NCI-H1092 (cell line): ENCODE data around the gene ATP8A2.

Source experiments
- DNase-seq: peaks from one replicate; lab custom pipeline; 2025; lab: John Stamatoyannopoulos, UW

The ATP8A2 gene

DNA sequence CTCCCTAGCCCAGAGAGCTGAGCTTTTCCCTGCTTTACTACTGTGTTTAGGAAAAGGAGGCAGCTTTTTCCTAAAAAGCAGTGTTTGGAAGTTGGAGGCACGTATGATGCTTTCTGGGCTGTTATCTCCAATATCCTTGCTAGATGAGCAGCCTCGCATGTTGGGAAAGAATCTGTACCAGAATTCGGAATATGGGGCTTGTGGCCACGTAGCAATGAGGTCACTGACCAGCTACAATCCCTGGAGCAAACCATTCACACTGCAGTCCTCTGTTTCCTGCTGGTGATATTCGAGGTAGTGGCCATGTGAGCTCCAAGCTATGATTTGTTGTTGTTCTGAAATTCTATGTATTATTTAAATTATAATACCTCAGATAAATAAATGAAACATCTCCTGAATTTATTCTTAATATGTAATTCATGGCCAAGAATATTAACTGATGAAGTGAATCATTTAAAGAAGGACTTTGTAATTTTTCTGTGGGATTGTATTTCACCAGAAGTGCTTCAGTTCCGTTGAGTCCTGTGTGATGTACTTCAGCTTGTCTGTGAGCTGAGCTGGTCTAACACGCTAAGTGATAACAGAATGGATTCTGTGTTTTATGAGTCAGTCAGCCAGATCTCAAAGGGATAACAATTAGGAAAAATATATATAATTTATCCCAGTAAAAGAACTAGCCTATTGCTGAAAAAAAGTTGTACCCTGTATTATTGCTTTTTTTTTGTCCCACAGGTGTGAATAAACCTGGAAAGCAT, 360.5 kb downstream of the ATP8A2 start:
- no peak for DNase-seq

DNA sequence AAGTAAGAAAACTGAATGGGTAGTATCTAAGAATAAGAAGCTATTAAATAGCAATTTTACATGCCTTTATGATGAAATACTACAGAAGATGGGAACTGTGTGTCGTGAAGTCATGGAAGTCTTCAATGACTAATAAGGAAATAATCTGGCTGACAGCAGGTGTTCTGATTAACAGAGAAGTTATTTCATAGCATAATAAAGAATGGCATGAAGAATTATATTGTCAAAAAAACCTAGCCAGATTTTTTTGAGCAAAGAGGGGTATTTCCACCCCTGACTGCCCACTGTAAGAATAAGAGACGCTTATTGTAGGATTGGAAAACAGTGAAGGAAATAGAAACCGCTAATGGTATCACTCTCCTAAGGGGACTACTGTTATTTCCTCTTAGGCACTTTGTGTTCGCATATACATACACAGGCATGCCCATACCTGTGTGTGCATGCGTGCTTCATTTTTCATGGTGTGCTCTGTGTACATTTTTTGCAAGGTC, 361.3 kb downstream of the ATP8A2 start:
- DNase-seq, result no peak

DNA sequence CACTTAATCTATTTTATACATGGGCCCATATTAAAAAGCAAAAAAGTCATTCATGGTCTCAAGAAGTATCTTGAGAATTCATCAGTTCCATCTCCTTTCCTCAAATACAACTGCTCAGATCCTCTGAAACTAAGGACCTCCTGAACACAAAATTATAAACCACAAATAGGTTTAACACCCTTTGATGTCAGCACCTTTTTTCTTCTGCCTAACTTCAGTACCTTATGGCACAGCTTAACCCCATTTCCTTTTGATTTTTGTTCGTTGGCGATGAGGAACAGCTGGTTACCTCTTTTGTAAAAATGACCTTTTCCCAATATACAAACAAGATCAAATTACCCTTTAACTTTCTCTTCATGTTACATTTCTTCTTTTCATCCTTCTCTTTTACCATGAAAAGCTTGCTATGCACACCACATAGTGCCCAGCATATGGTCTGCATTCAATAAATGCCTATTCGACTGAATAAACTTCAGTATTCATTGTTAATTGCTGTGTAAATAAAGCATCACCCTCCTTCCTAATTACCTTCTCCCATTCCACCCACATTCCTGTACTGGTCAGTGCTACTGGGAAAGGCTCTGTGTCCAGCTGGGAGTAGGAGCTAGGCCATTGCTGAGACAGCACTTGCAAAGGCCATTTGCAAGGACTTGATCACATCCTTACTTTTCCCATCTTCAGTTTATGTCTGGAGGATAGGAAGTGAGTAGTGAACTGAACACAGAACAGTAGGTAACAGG, 362.1 kb downstream of the ATP8A2 start:
- DNase-seq, result no peak

DNA sequence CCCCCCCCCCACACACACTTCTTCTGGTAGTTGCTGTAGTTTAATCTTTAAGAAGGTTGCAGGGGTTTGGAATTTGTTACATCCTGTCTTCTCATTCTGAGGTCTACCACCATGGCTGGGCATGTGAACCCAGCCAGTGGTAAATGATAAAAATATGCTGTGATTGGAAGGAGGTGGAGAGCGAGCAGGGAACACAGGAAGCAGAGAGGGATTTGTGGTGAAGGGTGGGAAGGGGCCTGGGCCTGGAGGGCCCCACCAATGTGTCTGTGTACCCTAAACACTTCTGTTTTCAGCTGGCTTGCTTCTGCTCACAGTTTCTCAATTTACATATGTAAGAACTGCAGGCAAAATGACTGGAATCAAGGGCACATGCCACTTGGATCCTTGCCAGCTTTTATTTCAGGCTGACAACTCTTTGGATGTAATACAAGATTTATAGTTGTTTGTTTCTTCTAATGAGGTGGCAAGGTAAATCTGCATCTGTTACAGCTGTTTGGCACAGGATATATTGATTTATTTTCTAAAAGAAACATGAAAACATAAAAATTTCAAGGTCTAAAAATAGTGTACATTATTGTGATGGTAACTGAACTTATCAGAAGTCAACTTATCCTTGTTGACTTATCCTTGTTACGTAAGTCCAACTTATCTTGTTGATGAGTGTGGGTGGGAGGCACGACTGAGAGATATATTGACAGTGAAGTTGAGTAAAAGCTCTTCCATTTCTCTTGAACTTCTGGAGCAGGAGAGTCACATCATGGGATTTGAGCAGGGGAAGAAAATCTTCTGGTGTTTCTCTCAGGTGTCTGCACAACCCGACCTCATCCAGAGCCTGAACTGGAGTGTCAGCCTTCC, 366.8 kb downstream of the ATP8A2 start:
- peak; percentile 38 for DNase-seq

DNA sequence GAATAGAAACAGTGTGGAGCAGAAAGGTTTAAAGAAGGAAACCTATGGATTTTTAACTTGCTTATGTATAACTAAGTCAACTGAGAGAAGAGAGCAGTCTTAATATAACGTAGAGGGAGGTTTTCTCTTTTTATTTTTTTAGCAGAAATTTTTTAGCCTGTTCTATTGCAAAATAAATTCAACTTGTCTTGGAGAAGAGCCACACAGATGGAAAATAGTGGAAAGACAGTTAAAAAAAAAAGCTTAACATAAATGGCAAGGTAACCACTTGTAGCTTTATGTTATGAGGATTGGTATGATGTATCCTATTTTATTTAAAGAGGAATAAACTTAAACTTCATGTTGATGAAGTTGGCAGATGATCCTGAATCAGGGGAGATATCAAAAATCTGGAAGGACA, 367.6 kb downstream of the ATP8A2 start:
- DNase-seq, result no peak

DNA sequence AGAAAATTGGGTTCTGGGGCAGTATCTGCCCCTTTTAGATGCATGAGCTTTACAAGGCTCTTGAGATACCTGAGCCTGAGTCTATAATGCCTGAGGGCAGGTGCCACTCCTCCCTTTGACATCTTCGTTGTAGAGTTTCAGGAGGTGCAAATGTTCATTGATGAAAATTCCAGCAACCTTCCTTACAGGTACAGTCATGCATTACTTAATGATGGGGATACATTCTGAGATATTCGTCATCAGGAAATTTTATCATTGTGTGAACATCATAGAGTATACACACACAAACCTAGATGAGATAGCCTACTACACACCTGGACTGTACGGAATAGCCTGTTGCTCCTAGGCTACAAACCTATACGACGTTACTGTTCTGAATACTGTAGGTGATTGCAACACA, 370.0 kb downstream of the ATP8A2 start:
- no peak for DNase-seq

DNA sequence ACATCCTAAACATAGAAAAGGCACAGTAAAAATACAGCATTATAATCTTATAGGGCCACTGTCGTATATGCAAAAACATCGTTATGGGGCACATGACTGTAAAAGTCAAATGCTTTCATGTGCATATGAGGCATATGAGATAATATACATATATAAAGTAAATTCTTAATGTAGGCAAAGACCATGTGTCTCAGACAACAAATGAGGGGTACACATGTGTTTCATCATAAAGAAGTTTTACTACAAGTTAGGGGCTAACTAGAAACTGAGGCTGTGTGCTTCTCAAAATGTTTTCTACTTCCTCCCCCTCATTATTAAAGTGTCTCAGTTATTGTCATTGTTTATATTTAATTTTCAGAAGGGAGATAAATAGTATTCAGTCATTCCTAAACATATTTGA, 370.4 kb downstream of the ATP8A2 start:
- no peak for DNase-seq

DNA sequence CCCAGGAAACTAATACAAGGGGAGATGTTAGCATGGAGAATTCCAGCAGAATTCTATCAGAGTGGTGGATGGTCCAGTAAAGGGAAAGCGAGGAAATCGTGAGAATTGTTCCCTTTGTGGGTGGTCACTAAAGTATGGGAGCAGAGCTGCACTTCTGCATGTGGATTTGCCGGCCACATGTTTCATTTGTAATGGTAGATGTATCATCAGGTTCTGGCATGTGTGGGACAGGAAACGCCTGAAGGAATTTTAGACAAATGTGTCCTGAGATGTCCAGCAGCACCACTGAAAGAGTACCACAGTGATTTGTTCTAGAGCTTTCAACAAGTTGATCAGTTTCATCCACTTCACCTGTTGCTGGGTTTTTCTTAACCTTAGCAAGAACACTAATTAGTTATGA, 371.6 kb downstream of the ATP8A2 start:
- DNase-seq, result no peak

DNA sequence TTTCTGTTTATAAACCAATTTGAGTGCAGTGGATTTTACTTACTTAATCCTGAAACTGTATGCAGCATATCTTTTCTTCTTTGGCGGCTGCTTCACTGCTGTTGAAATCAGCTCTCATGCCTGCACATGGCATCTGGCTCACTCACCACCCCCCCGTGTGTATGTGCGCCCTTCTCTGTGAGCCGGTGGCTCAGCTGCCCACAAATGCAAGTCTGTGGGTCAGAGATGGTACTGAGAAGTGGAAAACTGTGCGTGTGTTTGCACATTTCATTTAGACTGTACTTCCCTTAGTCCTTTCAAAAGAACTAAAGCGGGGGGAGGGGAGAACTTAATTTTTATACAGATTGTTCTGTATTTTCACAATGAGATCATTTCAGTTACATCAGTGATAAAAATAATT, 372.4 kb downstream of the ATP8A2 start:
- DNase-seq, result no peak

DNA sequence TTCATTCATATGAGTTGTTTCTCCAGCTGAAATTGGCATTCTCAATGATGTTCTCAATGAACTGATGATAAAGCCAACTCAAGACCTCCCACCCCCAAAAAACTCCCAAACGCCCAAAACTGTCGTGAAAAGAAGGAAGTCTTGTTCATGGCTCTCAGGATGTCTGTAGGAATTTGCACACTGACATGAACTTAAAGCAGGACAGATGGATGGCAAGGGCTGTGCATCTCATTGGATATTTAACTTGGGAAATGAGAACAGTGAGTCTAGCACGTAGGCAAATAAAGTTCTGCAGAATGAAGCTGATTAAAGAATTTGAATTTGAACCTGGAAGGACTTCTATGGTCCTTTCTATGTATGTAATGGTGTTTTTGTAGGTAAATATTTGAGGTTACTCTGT, 374.4 kb downstream of the ATP8A2 start:
- DNase-seq, result no peak

DNA sequence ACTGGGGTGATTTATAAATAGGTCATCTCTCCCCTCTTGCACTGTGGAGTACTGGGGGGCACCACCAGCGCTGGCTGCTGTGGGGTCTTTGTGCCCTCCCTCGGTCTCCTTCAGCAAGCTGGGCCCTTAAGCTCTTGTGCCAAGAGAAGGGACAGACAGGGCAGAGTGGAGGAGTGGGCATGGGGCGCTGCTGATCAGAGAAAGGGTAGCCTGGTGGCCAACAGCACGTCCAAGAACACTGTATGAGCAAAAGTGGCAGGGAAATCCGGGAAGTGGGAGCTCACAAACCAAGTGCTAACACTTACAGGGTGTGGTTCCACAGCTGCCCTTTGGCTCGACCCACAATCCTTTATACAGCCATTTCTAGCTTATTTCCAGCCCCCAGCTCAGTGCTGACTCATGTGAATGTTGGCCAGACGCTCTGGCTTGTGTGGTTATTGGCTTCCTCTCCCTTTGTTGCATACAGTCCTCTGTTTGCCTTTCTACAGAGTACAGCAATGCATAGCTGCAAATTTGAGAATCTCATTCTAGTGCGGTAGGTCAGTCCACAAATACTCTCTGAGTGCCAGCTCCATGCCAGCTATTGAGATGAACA, 381.3 kb downstream of the ATP8A2 start:
- peak; percentile 19 for DNase-seq

DNA sequence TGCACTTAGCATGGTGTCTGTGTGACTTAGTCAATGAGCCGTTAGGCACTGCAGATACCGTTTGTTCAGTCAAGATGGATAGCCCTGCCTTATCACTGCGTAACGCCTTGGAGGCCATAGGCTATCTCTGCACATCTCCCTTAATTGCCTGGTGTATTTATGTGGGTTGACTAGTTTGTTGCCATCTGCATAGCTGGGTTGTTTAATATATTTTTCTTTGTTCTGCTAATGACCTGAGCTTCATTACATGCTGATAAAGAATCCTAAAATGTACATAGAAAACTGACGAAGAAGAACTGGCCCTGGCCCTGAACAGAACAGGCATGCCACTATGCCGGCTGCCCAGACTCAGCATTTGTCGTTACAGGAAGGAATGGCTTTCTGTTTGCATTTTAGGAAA, 382.2 kb downstream of the ATP8A2 start:
- DNase-seq, result no peak

DNA sequence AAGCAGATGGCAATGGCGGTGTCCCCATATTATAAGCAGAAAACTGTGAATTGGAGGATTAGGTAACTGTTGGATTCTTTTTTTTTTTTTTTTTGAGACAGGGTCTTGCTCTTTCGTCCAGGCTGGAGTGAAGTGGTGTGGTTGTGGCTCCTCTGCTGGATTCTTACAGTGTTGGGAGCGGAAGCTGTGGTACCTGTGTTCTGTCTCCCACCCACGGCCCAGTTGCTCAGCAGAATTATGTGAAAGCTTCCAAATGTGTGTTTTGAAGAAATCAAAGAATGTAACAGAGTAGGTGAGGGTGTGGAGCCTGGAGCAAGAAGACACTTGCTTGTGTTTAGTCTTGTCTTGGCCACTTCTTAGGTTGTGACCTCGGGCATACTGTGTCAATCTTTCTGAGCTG, 384.5 kb downstream of the ATP8A2 start:
- DNase-seq, result no peak

DNA sequence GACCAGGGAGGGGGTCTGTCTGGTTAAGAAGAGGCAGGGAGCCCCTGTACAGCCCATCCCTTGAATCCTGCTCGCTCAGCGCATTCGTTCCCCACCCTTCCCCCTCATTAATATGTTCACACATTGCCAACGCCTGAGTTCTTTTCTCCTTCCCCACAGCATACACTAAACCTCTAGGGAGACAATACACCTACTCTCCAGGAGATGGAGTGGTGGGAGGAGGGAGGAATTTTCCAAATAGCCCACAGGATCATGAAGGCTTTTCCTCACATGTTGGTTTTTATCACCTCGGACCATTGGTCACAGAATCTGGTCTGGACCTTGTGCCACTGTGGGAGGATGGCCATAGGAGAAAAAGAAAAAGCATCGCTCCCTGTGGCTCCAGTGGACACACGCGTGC, 385.1 kb downstream of the ATP8A2 start:
- DNase-seq, result no peak

DNA sequence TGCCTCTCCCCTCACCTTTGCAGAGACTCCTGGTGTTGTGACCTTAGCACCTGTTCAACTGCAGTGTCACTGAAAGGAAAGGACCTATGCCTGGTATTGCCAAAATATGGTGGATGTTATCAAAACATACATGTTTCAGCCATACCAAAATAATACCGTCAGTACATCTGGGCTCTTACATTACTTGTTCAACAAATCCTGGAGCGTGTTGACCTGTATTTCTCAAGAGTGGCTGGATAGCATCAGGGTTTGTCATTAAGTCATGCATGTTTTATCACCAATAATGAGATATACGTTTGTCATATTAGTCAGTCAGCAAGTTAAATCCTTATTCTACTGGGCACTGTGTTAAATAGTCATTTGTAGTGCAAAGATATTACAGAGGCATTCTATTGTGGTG, 389.3 kb downstream of the ATP8A2 start:
- no peak for DNase-seq

DNA sequence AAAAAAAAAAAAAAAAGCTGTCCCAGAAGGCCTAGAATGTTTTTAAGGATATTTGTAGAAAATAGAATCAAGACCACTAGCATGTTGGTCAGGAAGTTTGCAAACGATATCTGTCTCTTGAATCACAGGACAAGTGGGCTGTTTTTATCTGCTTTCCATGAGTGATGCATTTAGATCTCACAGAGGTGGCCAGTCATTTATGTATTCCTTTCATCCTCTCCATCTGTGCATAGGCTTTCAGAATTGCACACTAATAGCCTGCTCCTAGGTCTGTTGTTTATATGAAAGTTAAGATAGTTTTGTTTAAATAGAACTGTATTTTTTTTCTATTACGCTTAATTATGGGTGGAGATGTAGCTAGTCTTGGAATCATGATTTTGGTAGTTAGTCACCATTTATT, 390.5 kb downstream of the ATP8A2 start:
- no peak for DNase-seq

DNA sequence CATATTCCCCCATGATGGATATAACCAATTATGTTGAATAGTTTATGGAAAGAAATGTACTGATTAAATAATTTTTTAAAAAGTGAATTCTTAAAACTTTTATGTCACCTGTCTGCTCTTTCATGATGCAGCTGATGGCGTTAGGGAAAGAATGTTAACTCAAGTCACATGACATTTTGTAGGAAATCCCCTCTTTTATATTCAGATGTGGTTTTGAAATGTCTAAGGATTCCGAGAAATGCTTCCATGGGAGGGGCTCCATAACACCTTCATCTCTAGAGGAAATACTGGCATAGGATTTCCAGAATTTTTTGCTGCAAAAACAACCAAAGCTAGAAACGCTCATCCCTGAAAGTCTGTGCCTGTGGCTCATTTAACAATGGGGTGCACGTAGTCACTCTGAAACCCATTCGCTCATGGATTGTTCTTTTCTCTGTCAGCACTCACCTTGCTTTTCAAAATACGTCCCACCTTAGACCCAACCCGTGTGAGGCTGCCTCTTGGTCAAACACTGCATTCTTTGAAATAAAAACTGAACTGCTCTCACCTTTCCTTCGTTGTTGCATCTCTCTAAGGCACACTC, 391.1 kb downstream of the ATP8A2 start:
- no peak for DNase-seq

DNA sequence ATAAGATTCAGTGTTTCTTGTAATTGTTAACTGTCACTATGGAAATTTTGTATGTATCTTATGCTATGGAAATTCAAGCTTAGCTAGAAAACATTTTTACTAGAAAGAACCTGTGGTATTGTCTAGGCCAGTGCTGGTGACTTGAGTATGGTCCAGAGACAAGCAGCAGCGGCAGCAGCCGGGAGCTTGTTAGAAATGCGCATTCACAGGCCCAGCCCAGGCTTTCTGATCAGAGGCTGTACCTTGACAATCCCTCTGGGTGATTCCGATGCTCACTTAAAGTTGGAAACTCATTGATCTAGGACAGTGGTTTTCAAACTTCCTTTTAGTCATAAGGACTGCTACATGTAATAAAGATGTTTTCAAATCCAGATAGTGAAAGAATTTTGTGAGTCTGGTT, 392.6 kb downstream of the ATP8A2 start:
- no peak for DNase-seq

DNA sequence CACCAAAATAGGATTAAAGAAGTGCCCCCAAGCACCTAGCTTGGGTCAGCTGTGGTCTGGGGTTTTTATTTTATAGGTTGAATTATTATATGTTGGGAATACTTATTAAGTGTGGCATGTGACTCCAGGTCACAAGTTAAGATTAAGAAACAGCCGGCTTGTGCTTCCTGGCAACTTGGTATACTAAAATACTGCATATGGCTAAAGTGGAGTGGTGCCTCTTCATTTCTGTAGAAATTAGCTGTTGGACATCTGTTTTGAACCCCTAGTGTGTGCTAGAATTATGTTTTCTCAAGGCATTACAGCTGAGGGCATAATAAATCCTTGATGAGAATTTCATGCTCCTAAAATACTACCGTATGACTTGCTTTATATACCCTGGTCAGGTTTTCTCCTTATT, 393.5 kb downstream of the ATP8A2 start:
- no peak for DNase-seq

DNA sequence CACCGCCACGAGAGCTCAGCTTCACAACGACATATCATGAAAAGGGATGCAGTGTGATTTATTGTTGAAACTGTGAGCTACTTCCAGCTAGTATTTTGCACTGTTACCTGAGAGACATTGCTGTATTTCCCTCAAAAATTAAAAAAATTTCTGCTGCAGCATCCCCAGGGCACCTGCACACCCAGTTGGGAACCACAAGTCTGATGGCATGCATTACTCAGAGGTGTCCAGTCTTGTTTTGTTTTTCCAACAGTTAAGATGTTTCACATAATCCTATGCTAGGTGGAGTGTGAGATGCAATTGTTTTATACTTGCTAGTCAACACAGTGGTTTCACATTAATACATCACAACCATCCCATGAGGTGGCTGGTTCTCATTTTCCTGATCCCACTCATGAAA, 394.8 kb downstream of the ATP8A2 start:
- no peak for DNase-seq

DNA sequence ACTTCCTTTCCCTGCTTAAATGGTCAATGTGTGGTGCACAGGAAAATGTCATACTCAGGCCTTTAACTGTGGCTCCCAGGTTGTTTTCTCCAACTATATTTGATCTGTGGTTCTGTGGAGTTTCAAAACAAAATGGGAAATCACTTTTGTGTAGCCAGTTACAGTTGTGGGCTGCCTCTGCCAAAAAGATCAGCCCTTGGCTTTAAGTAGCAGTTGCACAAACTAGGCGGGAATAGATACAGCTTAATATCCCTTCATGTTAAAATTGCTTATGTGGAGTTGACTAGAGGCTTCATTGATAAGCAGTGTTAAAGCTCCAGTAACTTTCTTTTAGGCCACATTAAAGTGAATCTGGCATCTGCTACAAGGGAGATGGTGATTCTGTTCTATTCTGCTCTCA, 395.2 kb downstream of the ATP8A2 start:
- no peak for DNase-seq

DNA sequence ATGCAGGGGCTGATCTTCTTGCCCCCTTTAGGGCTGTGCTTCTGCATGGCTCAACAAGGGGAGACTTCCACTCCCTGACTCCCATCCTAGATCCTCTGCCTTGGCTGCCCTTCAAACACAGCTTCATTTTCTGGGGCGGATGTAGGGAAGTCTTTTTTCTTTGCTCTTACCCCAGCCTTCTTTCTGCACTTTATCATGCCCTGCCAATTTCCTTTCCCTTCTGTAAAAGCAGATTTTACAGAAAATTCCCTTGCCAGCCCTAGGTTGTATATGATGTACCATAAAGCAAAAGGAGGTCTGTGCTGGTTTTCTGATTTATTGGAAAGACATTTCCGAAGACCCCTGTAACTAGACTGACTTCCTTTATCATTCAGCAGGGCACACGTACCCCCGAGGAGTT, 396.6 kb downstream of the ATP8A2 start:
- no peak for DNase-seq
